IMR-90 (cell line): ENCODE measurements around the gene SCTR. TPM values are rescaled to one million over a fixed set of nuclear protein-coding genes. Genes with fewer than 3 reads are reported as not detected.

ENCODE experiments used
- ATAC-seq: fragments of 200-7000 bp; cut with Tn5 transposase; 2 replicates; pipeline ENCODE4 v1.9.1; 2020; ENCODE audit warnings: low read depth, mild to moderate bottlenecking, moderate library complexity
- BruUV-seq: library from RNA; stranded (reverse); fragments of 400-500 nt; replicated peaks from 2 replicates; lab custom pipeline; 2021; lab: Mats Ljungman, UMichigan
- CTCF ChIA-PET: fragments of 300-600 bp; formaldehyde crosslinking; extraction: SDS; loops from one replicate; lab custom pipeline; 2021; ENCODE audit warnings: antibody characterized with exemption; lab: Yijun Ruan, JAX
- POLR2A ChIA-PET: fragments of 300-600 bp; sonication (Branson Sonifier 250); formaldehyde crosslinking; loops from one replicate; lab custom pipeline; 2022; ENCODE audit warnings: antibody characterized with exemption; ENCODE audit not compliant: unreplicated experiment; lab: Charles Lee
- DNase-seq: peaks from one replicate; pipeline ENCODE4 v3.0.0; 2013
- H2AFZ ChIP-seq: replicated peaks from 2 replicates; pipeline ENCODE3; 2013; ENCODE audit warnings: low read length, mild to moderate bottlenecking; ENCODE audit not compliant: poor library complexity
- H2AK5ac ChIP-seq: 2 replicates; pipeline ENCODE4 v1.6.1; 2013; ENCODE audit warnings: low read depth, low read length, inconsistent platforms
- H2AK9ac ChIP-seq: replicated peaks from 2 replicates; pipeline ENCODE3; 2013; ENCODE audit warnings: mild to moderate bottlenecking, low read depth, low read length, moderate library complexity; ENCODE audit not compliant: poor library complexity
- H2BK120ac ChIP-seq: 2 replicates; pipeline ENCODE4 v1.6.1; 2013; ENCODE audit warnings: low read depth, low read length, inconsistent platforms
- H2BK15ac ChIP-seq: 3 replicates; pipeline ENCODE4 v1.6.1; 2013; ENCODE audit warnings: low read depth, low read length, inconsistent platforms
- H2BK20ac ChIP-seq: 2 replicates; pipeline ENCODE4 v1.6.1; 2013; ENCODE audit warnings: low read depth, mild to moderate bottlenecking, inconsistent platforms, low read length, moderate library complexity
- H2BK5ac ChIP-seq: 2 replicates; pipeline ENCODE4 v1.6.1; 2013; ENCODE audit warnings: mild to moderate bottlenecking, low read depth, low read length, inconsistent platforms; ENCODE audit not compliant: poor library complexity, severe bottlenecking
- H3K14ac ChIP-seq: replicated peaks from 2 replicates; pipeline ENCODE4 v1.6.1; 2013; ENCODE audit warnings: low read depth, low read length, inconsistent platforms
- H3K18ac ChIP-seq: 2 replicates; pipeline ENCODE4 v1.6.1; 2013; ENCODE audit warnings: low read depth, low read length, control low read depth
- H3K23ac ChIP-seq: 2 replicates; pipeline ENCODE4 v1.6.1; 2013; ENCODE audit warnings: low read depth, low read length, inconsistent platforms
- H3K27ac ChIP-seq: 2 replicates; pipeline ENCODE4 v1.5.1; 2013; ENCODE audit warnings: mild to moderate bottlenecking, control low read depth, low read length; ENCODE audit not compliant: insufficient read depth
- H3K27me3 ChIP-seq: 2 replicates; pipeline ENCODE4 v1.6.1; 2013; ENCODE audit warnings: low read length; ENCODE audit not compliant: control insufficient read depth, insufficient read depth
- H3K36me3 ChIP-seq: 2 replicates; pipeline ENCODE4 v1.6.1; 2013; ENCODE audit warnings: low read length, mixed read lengths; ENCODE audit not compliant: control insufficient read depth, insufficient read depth
- H3K4ac ChIP-seq: 2 replicates; pipeline ENCODE4 v1.6.1; 2013; ENCODE audit warnings: low read depth, low read length, inconsistent platforms
- H3K4me1 ChIP-seq: 2 replicates; pipeline ENCODE4 v1.6.1; 2013; ENCODE audit warnings: low read length, mixed read lengths; ENCODE audit not compliant: control insufficient read depth, insufficient read depth
- H3K4me2 ChIP-seq: 2 replicates; pipeline ENCODE4 v1.6.1; 2013; ENCODE audit warnings: low read depth, mild to moderate bottlenecking, control low read depth, low read length, moderate library complexity
- H3K4me3 ChIP-seq: 2 replicates; pipeline ENCODE4 v1.5.1; 2013; ENCODE audit warnings: low read depth, mild to moderate bottlenecking, control low read depth, low read length, moderate library complexity; ENCODE audit not compliant: insufficient read depth
- H3K56ac ChIP-seq: 2 replicates; pipeline ENCODE4 v1.6.1; 2013; ENCODE audit warnings: low read length, inconsistent platforms; ENCODE audit not compliant: insufficient read depth; ENCODE audit errors: extremely low read depth
- H3K79me1 ChIP-seq, 2 experiments: 2 replicates each; pipeline ENCODE4 v1.6.1; 2013; ENCODE audit warnings: low read length in 2 of 2, inconsistent platforms in 1 of 2, low read depth in 1 of 2
- H3K9ac ChIP-seq: 2 replicates; pipeline ENCODE4 v1.6.1; 2013; ENCODE audit warnings: low read depth, low read length, control low read depth
- H3K9me1 ChIP-seq: 2 replicates; pipeline ENCODE4 v1.6.1; 2013; ENCODE audit warnings: low read length, inconsistent platforms; ENCODE audit not compliant: insufficient read depth
- H3K9me3 ChIP-seq: 2 replicates; pipeline ENCODE4 v1.6.1; 2013; ENCODE audit warnings: low read length; ENCODE audit not compliant: control insufficient read depth, insufficient read depth
- H4K20me1 ChIP-seq: 2 replicates; pipeline ENCODE4 v1.6.1; 2013; ENCODE audit warnings: low read length, inconsistent platforms; ENCODE audit not compliant: insufficient read depth
- H4K5ac ChIP-seq: 2 replicates; pipeline ENCODE4 v1.6.1; 2013; ENCODE audit warnings: mild to moderate bottlenecking, low read depth, low read length, control low read depth
- H4K8ac ChIP-seq, 2 experiments: 2 replicates each; pipeline ENCODE4 v1.6.1; 2013; ENCODE audit warnings: low read depth in 2 of 2, low read length in 2 of 2, control low read depth in 1 of 2, inconsistent platforms in 1 of 2
- H4K91ac ChIP-seq: 2 replicates; pipeline ENCODE4 v1.6.1; 2013; ENCODE audit warnings: low read depth, low read length, inconsistent platforms; ENCODE audit not compliant: insufficient read depth
- BHLHE40 ChIP-seq: fragments of 150-350 bp; IDR thresholded peaks from 2 replicates; pipeline ENCODE4 v1.6.1; 2016; ENCODE audit warnings: mild to moderate bottlenecking, low read depth, low read length
- CEBPB ChIP-seq: IDR thresholded peaks from 2 replicates; pipeline ENCODE4 v1.6.1; 2012; ENCODE audit warnings: low read depth, low read length, improper control_type of control experiment
- FOS ChIP-seq: fragments of 150-350 bp; IDR thresholded peaks from 2 replicates; pipeline ENCODE4 v1.6.1; 2016; ENCODE audit warnings: low read depth, low read length
- MAFK ChIP-seq: IDR thresholded peaks from 2 replicates; pipeline ENCODE4 v1.6.1; 2012; ENCODE audit warnings: low read depth, low read length, improper control_type of control experiment
- MAZ ChIP-seq: IDR thresholded peaks from 2 replicates; pipeline ENCODE4 v1.6.1; 2012; ENCODE audit warnings: low read depth, mild to moderate bottlenecking, low read length, improper control_type of control experiment, moderate library complexity, borderline replicate concordance
- POLR2A ChIP-seq: IDR thresholded peaks from 2 replicates; pipeline ENCODE4 v1.6.1; 2012; ENCODE audit warnings: mild to moderate bottlenecking, low read depth, low read length
- RAD21 ChIP-seq: IDR thresholded peaks from 2 replicates; pipeline ENCODE4 v1.6.1; 2012; ENCODE audit warnings: low read length, improper control_type of control experiment
- RFX5 ChIP-seq: IDR thresholded peaks from 2 replicates; pipeline ENCODE4 v1.8.0; 2012; ENCODE audit warnings: low read depth, mild to moderate bottlenecking, low read length, moderate library complexity
- WGBS, 2 experiments: methylation state at CpG; one replicate each; pipeline versions ENCODE4 v1.1.5 to v1.1.7; 2013; ENCODE audit warnings: missing lambda C conversion rate in 2 of 2; ENCODE audit not compliant: insufficient read length in 1 of 2; ENCODE audit errors: extremely low coverage in 2 of 2; 5-methylcytosine and 5-hydroxymethylcytosine counted together
- dilution Hi-C: fragments of 300-500 bp; cut with HindIII; formaldehyde crosslinking; loops from one replicate; pipeline ENCODE4 v1.14.3; 2018; ENCODE audit warnings: low sequenced_read_pairs; ENCODE audit not compliant: unreplicated experiment
- in situ Hi-C: fragments of 300-500 bp; cut with MboI; formaldehyde crosslinking; loops from 3 replicates; pipeline ENCODE4 v1.14.3; 2019; ENCODE audit warnings: low sequenced_read_pairs, inconsistent platforms, mixed read lengths
- intact Hi-C: fragments of 100-400 bp; cut with micrococcal nuclease; formaldehyde crosslinking; loops from 2 replicates; pipeline ENCODE4 v1.10.0; 2022
- polyA plus RNA-seq, 3 experiments: library from polyadenylated mRNA; depleted of rRNA; stranded (reverse); fragments of >200 nt; gene quantifications; 2 replicates each; pipeline ENCODE4 v1.2.3, GENCODE V29; 2012; ENCODE audit warnings: low replicate concordance in 1 of 3
- total RNA-seq: library from RNA; depleted of rRNA; stranded (reverse); fragments of >200 nt; gene quantifications from 2 replicates; pipeline ENCODE4 v1.2.3, GENCODE V29; 2012
- TF ChIP-seq, protein P1 (sequence below): fragments of 150-350 bp; IDR thresholded peaks from 2 replicates; pipeline ENCODE4 v1.6.1; 2017; ENCODE audit warnings: mild to moderate bottlenecking, antibody characterized with exemption, low read length, low read depth
- TF ChIP-seq, protein P2 (sequence below): fragments of 150-350 bp; IDR thresholded peaks from 2 replicates; pipeline ENCODE4 v1.6.1; 2016; ENCODE audit warnings: low read depth, mild to moderate bottlenecking, low read length, moderate library complexity, borderline replicate concordance
- TF ChIP-seq, protein P3 (sequence below): conservative IDR thresholded peaks from 2 replicates; pipeline ENCODE4 v1.5.1; 2012; ENCODE audit warnings: mild to moderate bottlenecking, low read depth, low read length, improper control_type of control experiment

SCTR gene
- total and polyA plus RNA-seq, 2 of the 4 experiments (the other 2 are of a cell fraction) = not detected

DNA sequence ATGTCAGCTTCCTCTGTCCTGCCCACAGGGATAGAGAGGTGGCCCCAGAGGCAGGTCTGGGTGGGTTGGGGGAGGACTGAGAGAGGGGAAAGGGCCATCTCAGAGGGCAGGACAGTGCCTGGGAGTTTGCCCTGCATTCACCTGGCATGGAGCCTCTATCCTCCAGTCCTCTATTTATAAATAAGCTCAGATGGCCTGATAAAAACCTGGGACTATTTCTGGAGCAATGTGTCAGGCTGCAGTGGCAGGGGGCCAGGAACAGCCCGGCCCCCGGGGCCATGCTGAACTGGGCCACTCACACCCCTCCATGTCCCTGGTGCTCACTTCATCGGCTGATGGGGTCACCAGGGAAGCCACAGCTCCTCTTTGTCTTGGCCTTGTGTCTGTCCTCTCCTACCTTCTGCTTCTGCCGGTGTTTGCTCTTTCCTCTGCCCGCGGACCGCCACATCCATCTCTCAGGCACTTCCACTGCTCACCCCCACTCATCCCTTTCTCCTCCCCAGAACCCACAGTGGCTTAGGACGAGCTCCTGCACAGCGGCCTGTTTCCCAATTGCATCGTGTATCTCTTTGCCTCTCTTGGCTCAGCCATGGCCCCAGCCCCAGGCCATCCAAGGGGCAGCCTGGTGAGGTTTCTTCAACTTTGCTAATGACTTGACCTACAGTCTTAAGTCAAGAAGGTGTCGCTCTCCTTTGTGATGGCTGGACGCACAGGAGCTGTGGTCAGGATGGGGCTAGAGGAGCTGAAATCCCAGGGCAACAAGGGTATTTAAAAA lies 38.8 kb downstream of the SCTR start (continued):
- TF ChIP-seq, protein P1, sequence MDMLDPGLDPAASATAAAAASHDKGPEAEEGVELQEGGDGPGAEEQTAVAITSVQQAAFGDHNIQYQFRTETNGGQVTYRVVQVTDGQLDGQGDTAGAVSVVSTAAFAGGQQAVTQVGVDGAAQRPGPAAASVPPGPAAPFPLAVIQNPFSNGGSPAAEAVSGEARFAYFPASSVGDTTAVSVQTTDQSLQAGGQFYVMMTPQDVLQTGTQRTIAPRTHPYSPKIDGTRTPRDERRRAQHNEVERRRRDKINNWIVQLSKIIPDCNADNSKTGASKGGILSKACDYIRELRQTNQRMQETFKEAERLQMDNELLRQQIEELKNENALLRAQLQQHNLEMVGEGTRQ = no peak

DNA sequence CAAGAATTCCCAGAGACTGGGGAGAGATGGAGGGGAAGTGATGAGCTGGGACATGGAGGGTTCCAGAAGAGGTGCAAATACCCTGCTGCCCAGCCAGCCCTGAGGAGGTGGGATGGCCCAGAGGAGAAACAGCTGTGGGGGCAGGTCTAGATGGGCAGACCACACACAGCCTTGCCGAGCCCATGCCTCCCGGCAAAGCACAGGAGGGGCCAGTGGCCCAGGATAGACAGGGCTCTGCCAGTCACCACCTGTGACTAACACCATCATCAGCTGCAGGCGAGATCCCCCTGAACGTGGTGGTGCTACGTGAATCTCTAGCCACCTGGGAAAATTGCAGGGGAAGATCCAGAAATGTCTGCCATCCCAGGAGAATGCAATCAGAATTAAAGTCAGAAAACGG lies 39.4 kb downstream of the SCTR start:
- Histone ChIP-seq H3K56ac (no peak overlapping the region), H4K91ac (no peak overlapping the region), H3K27ac (no peak overlapping the region), H2BK5ac (no peak overlapping the region), H3K18ac (no peak overlapping the region), H2BK20ac (no peak overlapping the region), H3K27me3 (peaks cover 28% of the 10 kb centered on the region), H3K9ac (no peak overlapping the region), H4K20me1 (no peaks in the 10 kb centered on the region), H3K4ac (no peak overlapping the region), H2BK15ac (no peak overlapping the region), H4K8ac (no peak overlapping the region), H2BK120ac (no peak overlapping the region), H4K5ac (no peak overlapping the region), H3K36me3 (no peaks in the 10 kb centered on the region), H2AK5ac (no peak overlapping the region), H3K14ac (no peak overlapping the region), H2AK9ac (no peak overlapping the region), H3K79me1 (no peaks in the 10 kb centered on the region), H3K4me3 (no peak overlapping the region), H3K4me1 (no peaks in the 10 kb centered on the region), H3K4me2 (no peak overlapping the region), H2AFZ (no peak overlapping the region), H3K9me1 (no peaks in the 10 kb centered on the region), H3K9me3 (no peaks in the 10 kb centered on the region), H3K23ac (no peak overlapping the region)
- 51% methylated on average over 3 of the region's 6 CpGs; no CpG with 5 or more reads in 1 of the 2 experiments for WGBS, 2 experiments
- in situ Hi-C loops (no loop called here), intact Hi-C loops (no loop called here), dilution Hi-C loops (no loop called here)
- DNase-seq (no peak), ATAC-seq (no peak)
- BruUV-seq = no TSS peak
- POLR2A ChIA-PET = no interaction called here
- CTCF ChIA-PET = interaction anchor here (1.6 kb wide), 1 partner anchor 9 kb away, joined by 5 read pairs; no protein-coding TSS in a partner anchor
- no peak for TF ChIP-seq RFX5
- TF ChIP-seq, protein P1 = no peak
- no peak for TF ChIP-seq POLR2A
- no peak for TF ChIP-seq RAD21
- TF ChIP-seq, protein P2, sequence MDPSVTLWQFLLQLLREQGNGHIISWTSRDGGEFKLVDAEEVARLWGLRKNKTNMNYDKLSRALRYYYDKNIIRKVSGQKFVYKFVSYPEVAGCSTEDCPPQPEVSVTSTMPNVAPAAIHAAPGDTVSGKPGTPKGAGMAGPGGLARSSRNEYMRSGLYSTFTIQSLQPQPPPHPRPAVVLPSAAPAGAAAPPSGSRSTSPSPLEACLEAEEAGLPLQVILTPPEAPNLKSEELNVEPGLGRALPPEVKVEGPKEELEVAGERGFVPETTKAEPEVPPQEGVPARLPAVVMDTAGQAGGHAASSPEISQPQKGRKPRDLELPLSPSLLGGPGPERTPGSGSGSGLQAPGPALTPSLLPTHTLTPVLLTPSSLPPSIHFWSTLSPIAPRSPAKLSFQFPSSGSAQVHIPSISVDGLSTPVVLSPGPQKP = no peak
- TF ChIP-seq CEBPB = no peak
- TF ChIP-seq BHLHE40 = no peak
- no peak for TF ChIP-seq MAZ
- TF ChIP-seq, protein P3, sequence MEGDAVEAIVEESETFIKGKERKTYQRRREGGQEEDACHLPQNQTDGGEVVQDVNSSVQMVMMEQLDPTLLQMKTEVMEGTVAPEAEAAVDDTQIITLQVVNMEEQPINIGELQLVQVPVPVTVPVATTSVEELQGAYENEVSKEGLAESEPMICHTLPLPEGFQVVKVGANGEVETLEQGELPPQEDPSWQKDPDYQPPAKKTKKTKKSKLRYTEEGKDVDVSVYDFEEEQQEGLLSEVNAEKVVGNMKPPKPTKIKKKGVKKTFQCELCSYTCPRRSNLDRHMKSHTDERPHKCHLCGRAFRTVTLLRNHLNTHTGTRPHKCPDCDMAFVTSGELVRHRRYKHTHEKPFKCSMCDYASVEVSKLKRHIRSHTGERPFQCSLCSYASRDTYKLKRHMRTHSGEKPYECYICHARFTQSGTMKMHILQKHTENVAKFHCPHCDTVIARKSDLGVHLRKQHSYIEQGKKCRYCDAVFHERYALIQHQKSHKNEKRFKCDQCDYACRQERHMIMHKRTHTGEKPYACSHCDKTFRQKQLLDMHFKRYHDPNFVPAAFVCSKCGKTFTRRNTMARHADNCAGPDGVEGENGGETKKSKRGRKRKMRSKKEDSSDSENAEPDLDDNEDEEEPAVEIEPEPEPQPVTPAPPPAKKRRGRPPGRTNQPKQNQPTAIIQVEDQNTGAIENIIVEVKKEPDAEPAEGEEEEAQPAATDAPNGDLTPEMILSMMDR = no peak
- no peak for TF ChIP-seq FOS
- TF ChIP-seq MAFK = no peak
